Renal cortex interstitium (tissue), 11 donors: Measurements from ENCODE around the gene URAD. TPM values are rescaled to one million over a fixed set of nuclear protein-coding genes. Genes with fewer than 3 reads are reported as not detected.
"Not testable (repeated sequence)": the region's sequence is repeated elsewhere in the genome, so short reads cannot be mapped to it uniquely, and the experiment has no call there.

Source experiments
- DNase-seq, 11 donors: peaks; one replicate each; pipeline ENCODE4 v3.0.0-alpha.2; 2013; ENCODE audit warnings: low read depth in 9 of 11, low spot score in 4 of 11; ENCODE audit errors: extremely low read depth in 1 of 11
- polyA plus RNA-seq, 3 donors: library from polyadenylated mRNA; unstranded; fragments of 120-200 nt; gene quantifications; one replicate each; pipeline ENCODE4 v1.2.1, GENCODE V29; 2013; ENCODE audit not compliant: insufficient read length in 3 of 3

The URAD gene
- polyA plus RNA-seq, 3 donors = not detected

GRCh38 chr13:27973961-27974662, 14.4 kb downstream of the URAD start:
- no peak for DNase-seq

GRCh38 chr13:27973291-27973690, 15.2 kb downstream of the URAD start:
- no peak for DNase-seq

- no peak for DNase-seq
Observed at GRCh38 chr13:27972478-27972820, 16.0 kb downstream of the URAD start.

GRCh38 chr13:27971776-27972477, 16.6 kb downstream of the URAD start:
- no peak for DNase-seq

- no peak for DNase-seq
Observed at GRCh38 chr13:27971236-27971645, 17.3 kb downstream of the URAD start.

GRCh38 chr13:27970382-27971235, 17.9 kb downstream of the URAD start:
- no peak for DNase-seq

- no peak for DNase-seq
Observed at GRCh38 chr13:27969866-27970229, 18.6 kb downstream of the URAD start.

- no peak for DNase-seq
Observed at GRCh38 chr13:27969082-27969865, 19.2 kb downstream of the URAD start, which contains the start of gene CDX2. CDX2 (minus strand) TSS chr13:27969315; CDS start chr13:27969006, 309 bp downstream.

GRCh38 chr13:27968316-27969081, 20.0 kb downstream of the URAD start:
- DNase-seq = no peak

GRCh38 chr13:27967736-27968315, 20.7 kb downstream of the URAD start:
- DNase-seq = no peak

- no peak for DNase-seq
Observed at GRCh38 chr13:27967203-27967735, 21.2 kb downstream of the URAD start.

GRCh38 chr13:27966641-27967202, 21.8 kb downstream of the URAD start:
- DNase-seq = no peak

GRCh38 chr13:27965740-27966640, 22.5 kb downstream of the URAD start:
- DNase-seq = no peak

GRCh38 chr13:27965343-27965739, 23.2 kb downstream of the URAD start:
- DNase-seq = no peak

- DNase-seq = no peak
Observed at GRCh38 chr13:27964741-27965323, 23.7 kb downstream of the URAD start.

GRCh38 chr13:27964206-27964605, 24.3 kb downstream of the URAD start:
- not testable (repeated sequence) for DNase-seq
